K562 (cell line): ENCODE data around the gene ABRAXAS1. TPM values are rescaled to one million over a fixed set of nuclear protein-coding genes. Genes with fewer than 3 reads are reported as not detected.
A peak's percentile ranks its signal among the peaks of the same experiment; 100 is the strongest.

ENCODE experiments used
- ATAC-seq: fragments of 200-7000 bp; cut with Tn5 transposase; 3 replicates; pipeline ENCODE4 v1.9.1; 2020; ENCODE audit warnings: moderate library complexity
- Bru-seq: library from RNA; stranded (reverse); fragments of 400-500 nt; gene quantifications from one replicate; lab custom pipeline; 2021; lab: Mats Ljungman, UMichigan
- BruChase-seq, 2 experiments: library from RNA; stranded (reverse); fragments of 400-500 nt; gene quantifications; one replicate each; lab custom pipeline; 2021; lab: Mats Ljungman, UMichigan
- BruUV-seq: library from RNA; stranded (reverse); fragments of 400-500 nt; replicated peaks from 2 replicates; lab custom pipeline; 2021; lab: Mats Ljungman, UMichigan
- CTCF ChIA-PET: fragments of 300-600 bp; formaldehyde crosslinking; extraction: SDS; loops from one replicate; lab custom pipeline; 2021; ENCODE audit warnings: low intra/inter-chr PET ratio; lab: Yijun Ruan, JAX
- POLR2A ChIA-PET: fragments of 300-600, 350-650 bp; sonication (Branson Sonifier 250); formaldehyde crosslinking; extraction: SDS; loops from one replicate; lab custom pipeline; 2021; ENCODE audit warnings: antibody characterized with exemption, inconsistent platforms; lab: Yijun Ruan, JAX
- DNase-seq, 4 experiments: peaks; one replicate each; pipeline versions ENCODE4 v3.0.0 to v3.0.0-alpha.2; 2011 to 2018; ENCODE audit warnings: low spot score in 3 of 4, mixed read lengths in 3 of 4; ENCODE audit errors: extremely low read depth in 1 of 4
- FAIRE-seq: peaks from 2 replicates; lab custom pipeline; 2011; peaks lifted over from hg19 to GRCh38; lab: Jason Lieb, UNC
- H2AFZ ChIP-seq: 2 replicates; pipeline ENCODE4 v1.6.0; 2011; ENCODE audit warnings: low read depth, low read length, control low read depth, inconsistent platforms
- H3K27ac ChIP-seq: fragments of 200-600 bp; 3 replicates; pipeline ENCODE4 v1.8.0; 2011; ENCODE audit warnings: low read depth, mild to moderate bottlenecking, control low read depth, inconsistent platforms, low read length, moderate library complexity, mixed read lengths; ENCODE audit errors: extremely low read depth
- H3K27me3 ChIP-seq, 2 experiments: fragments of 300-600 bp in 1 of 2; 2 replicates in 1 of 2; 3 replicates in 1 of 2; pipeline versions ENCODE4 v1.6.0 to v1.8.0; 2011; ENCODE audit warnings: inconsistent platforms in 2 of 2, low read length in 2 of 2, mild to moderate bottlenecking in 1 of 2, mixed read lengths in 1 of 2, moderate library complexity in 1 of 2; ENCODE audit not compliant: control insufficient read depth in 2 of 2, insufficient read depth in 2 of 2
- H3K36me3 ChIP-seq: fragments of 300-600 bp; 3 replicates; pipeline ENCODE4 v1.8.0; 2011; ENCODE audit warnings: mild to moderate bottlenecking, low read length, inconsistent platforms; ENCODE audit not compliant: control insufficient read depth, insufficient read depth
- H3K4me1 ChIP-seq, 2 experiments: fragments of 200-600 bp in 1 of 2; replicated peaks in 1 of 2; 2 replicates in 1 of 2; 3 replicates in 1 of 2; pipeline versions ENCODE4 v1.5.1 to v1.8.0; 2011; ENCODE audit warnings: inconsistent platforms in 2 of 2, low read length in 2 of 2, mild to moderate bottlenecking in 1 of 2, mixed read lengths in 1 of 2, moderate library complexity in 1 of 2; ENCODE audit not compliant: control insufficient read depth in 2 of 2, insufficient read depth in 2 of 2
- H3K4me2 ChIP-seq: 2 replicates; pipeline ENCODE4 v1.6.1; 2011; ENCODE audit warnings: low read length, control low read depth, inconsistent platforms, mixed read lengths; ENCODE audit not compliant: insufficient read depth
- H3K4me3 ChIP-seq: fragments of 200-600 bp; sonication (generic), shearing (Covaris generic); 2 replicates; pipeline ENCODE4 v1.5.1; 2016; ENCODE audit warnings: control low read depth, inconsistent platforms
- H3K79me2 ChIP-seq: fragments of 200-600 bp; 3 replicates; pipeline ENCODE4 v1.8.0; 2011; ENCODE audit warnings: low read length, inconsistent platforms; ENCODE audit not compliant: control insufficient read depth, insufficient read depth
- H3K9ac ChIP-seq, 2 experiments: 2 replicates each; pipeline versions ENCODE4 v1.6.0 to v1.6.1; 2011; ENCODE audit warnings: low read depth in 2 of 2, low read length in 2 of 2, control low read depth in 1 of 2, inconsistent platforms in 1 of 2, mild to moderate bottlenecking in 1 of 2, mixed read lengths in 1 of 2; ENCODE audit not compliant: insufficient read depth in 1 of 2
- H3K9me1 ChIP-seq: one replicate; pipeline ENCODE4 v1.6.0; 2011; ENCODE audit warnings: inconsistent platforms, mild to moderate bottlenecking, low read length, moderate library complexity; ENCODE audit not compliant: control insufficient read depth, insufficient read depth
- H3K9me3 ChIP-seq: replicated peaks from 2 replicates; pipeline ENCODE4 v1.5.1; 2011; ENCODE audit warnings: low read depth, low read length, inconsistent platforms; ENCODE audit not compliant: control insufficient read depth, insufficient read depth
- H4K20me1 ChIP-seq: replicated peaks from 2 replicates; pipeline ENCODE4 v1.6.1; 2011; ENCODE audit warnings: low read length, inconsistent platforms, mixed read lengths; ENCODE audit not compliant: control insufficient read depth, insufficient read depth
- BCL6 ChIP-seq: fragments of 250-450 bp; sonication (Bioruptor Pico); IDR thresholded peaks from 2 replicates; pipeline ENCODE4 v1.4.0; 2020
- CHD1 ChIP-seq: fragments of 200-600 bp; sonication (generic); IDR thresholded peaks from one replicate; pipeline ENCODE4 v1.6.1; 2012; ENCODE audit warnings: mild to moderate bottlenecking, moderate library complexity, low read length, inconsistent platforms
- LCOR ChIP-seq: sonication (generic); formaldehyde crosslinking; IDR thresholded peaks from 2 replicates; pipeline ENCODE4 v1.8.0; 2022; ENCODE audit warnings: mild to moderate bottlenecking, missing genetic modification reagents
- MCM7 ChIP-seq, 2 experiments: fragments of 450-650 bp; IDR thresholded peaks; 2 replicates each; pipeline ENCODE4 v1.6.1; 2016 to 2018
- MECOM ChIP-seq: fragments of 250-450 bp; sonication (Bioruptor Pico); IDR thresholded peaks from 2 replicates; pipeline ENCODE4 v1.8.0; 2022; ENCODE audit warnings: inconsistent platforms
- MYC ChIP-seq, 2 experiments: fragments of 250-450 bp in 1 of 2; sonication (Bioruptor Pico) in 1 of 2; IDR thresholded peaks; 2 replicates each; pipeline versions ENCODE4 v1.5.1 to v1.6.1; 2012 to 2021; ENCODE audit warnings: low read depth in 2 of 2, borderline replicate concordance in 1 of 2, improper control_type of control experiment in 1 of 2, low read length in 1 of 2, mild to moderate bottlenecking in 1 of 2, moderate library complexity in 1 of 2
- PHF20 ChIP-seq: fragments of 450-650 bp; IDR thresholded peaks from 2 replicates; pipeline ENCODE4 v1.6.1; 2018; ENCODE audit not compliant: partially characterized antibody
- RFX1 ChIP-seq: fragments of 450-650 bp; IDR thresholded peaks from 2 replicates; pipeline ENCODE4 v1.6.1; 2016; ENCODE audit warnings: mild to moderate bottlenecking, moderate library complexity
- RNF2 ChIP-seq: sonication (generic); IDR thresholded peaks from 2 replicates; pipeline ENCODE4 v1.6.1; 2016
- THRA ChIP-seq: fragments of 450-650 bp; IDR thresholded peaks from 2 replicates; pipeline ENCODE4 v1.6.1; 2017; ENCODE audit warnings: mild to moderate bottlenecking, moderate library complexity
- U2AF1 ChIP-seq: fragments of 200-400 bp; formaldehyde crosslinking; optimal IDR thresholded peaks from 2 replicates; pipeline ENCODE3; 2017; ENCODE audit warnings: mild to moderate bottlenecking, low read depth, low read length, moderate library complexity
- ZNF280B ChIP-seq: fragments of 250-450 bp; sonication (Bioruptor Pico); IDR thresholded peaks from 2 replicates; pipeline ENCODE4 v1.5.1; 2021; ENCODE audit warnings: mild to moderate bottlenecking
- WGBS: fragments of 100-300 bp; shearing (Covaris generic); methylation state at CpG from one replicate; pipeline ENCODE4 v1.1.6; 2016; ENCODE audit warnings: low coverage, mixed read lengths; ENCODE audit not compliant: insufficient coverage; ENCODE audit errors: missing lambda C conversion rate; 5-methylcytosine and 5-hydroxymethylcytosine counted together
- in situ Hi-C: fragments of 300-500 bp; cut with MboI; formaldehyde crosslinking; loops from 4 replicates; pipeline ENCODE4 v1.15.0; 2018; ENCODE audit warnings: inconsistent platforms, mixed read lengths
- intact Hi-C: fragments of 100-400 bp; cut with micrococcal nuclease; formaldehyde crosslinking; loops from 2 replicates; pipeline ENCODE4 v1.14.2; 2022
- long read RNA-seq, 3 experiments: library from polyadenylated mRNA in 2 of 3; library from RNA in 1 of 3; unstranded in 2 of 3; stranded (forward) in 1 of 3; transcript quantifications; one replicate each; pipeline ENCODE4 v2.0.0, GENCODE V29; 2019 to 2022
- polyA minus RNA-seq, 3 experiments: library from RNA; depleted of rRNA, polyadenylated mRNA; stranded (reverse); fragments of >200 nt; gene quantifications; 2 replicates each; pipeline ENCODE4 v1.2.3, GENCODE V29; 2011
- polyA plus RNA-seq, 8 experiments: library from polyadenylated mRNA; depleted of rRNA in 4 of 8; stranded (reverse) in 5 of 8; unstranded in 3 of 8; fragments of >200 nt; fragmentation: Nextera tagmentation in 2 of 8; fragmentation: Illumina TruSeq in 1 of 8; extraction: Ambion mirVana in 2 of 8; extraction: Trizol in 1 of 8; gene quantifications; 2 replicates each; pipeline versions ENCODE4 v1.2.1 to v1.2.3, GENCODE V29; 2011 to 2014; ENCODE audit warnings: inconsistent platforms in 1 of 8, missing spikeins in 1 of 8
- total RNA-seq, 7 experiments: library from RNA; depleted of rRNA in 6 of 7; stranded (reverse); fragments of >200 nt in 6 of 7; fragmentation: Illumina TruSeq in 2 of 7; extraction: Trizol in 2 of 7; gene quantifications; 2 replicates each; pipeline versions ENCODE4 v1.2.1 to v1.2.3, GENCODE V29; 2011 to 2021; ENCODE audit warnings: low replicate concordance in 1 of 7

ABRAXAS1 gene
- total RNA-seq (2011; cell fraction: chromatin; rRNA removed; ENCODE audit: low replicate concordance): 14.8 and 37.7 TPM in 2 replicates
- 19.7 and 26.7 TPM in 2 replicates for total RNA-seq (2011; cell fraction: nucleolus; rRNA removed)
- 29.8 and 51.8 TPM in 2 replicates for total RNA-seq (2011; cell fraction: nucleoplasm; rRNA removed)
- total RNA-seq (2014; rRNA removed): 18.4 and 27.0 TPM in 2 replicates
- 22.4 and 26.0 TPM in 2 replicates for total RNA-seq (2014; rRNA removed; fragmentation: Illumina TruSeq; extraction: Trizol)
- total RNA-seq (2015; rRNA removed; fragmentation: Illumina TruSeq; extraction: Trizol): 17.9 and 22.1 TPM in 2 replicates
- 27.6 and 30.9 TPM in 2 replicates for total RNA-seq (2021)
- polyA plus RNA-seq (2011; rRNA removed): 43.2 and 48.3 TPM in 2 replicates
- 7.0 and 20.7 TPM in 2 replicates for polyA plus RNA-seq (2011; cell fraction: cytosol; rRNA removed)
- 13.5 and 17.7 TPM in 2 replicates for polyA plus RNA-seq (2011; cell fraction: nucleus; rRNA removed)
- 23.7 and 59.5 TPM in 2 replicates for polyA plus RNA-seq (2012)
- polyA plus RNA-seq (2014; fragmentation: Illumina TruSeq; extraction: Trizol): 37.6 and 37.7 TPM in 2 replicates
- 10 to 100 TPM; 10.8 to 13.7 TPM for polyA plus RNA-seq (2014; fragmentation: Nextera tagmentation; extraction: Ambion mirVana)
- polyA plus RNA-seq (2014; rRNA removed): 20.6 and 32.9 TPM in 2 replicates
- polyA minus RNA-seq (2011; rRNA and poly(A)+ RNA removed): 45.2 and 54.5 TPM in 2 replicates
- 20.3 and 21.8 TPM in 2 replicates for polyA minus RNA-seq (2011; cell fraction: cytosol; rRNA and poly(A)+ RNA removed)
- polyA minus RNA-seq (2011; cell fraction: nucleus; rRNA and poly(A)+ RNA removed): 20.1 and 30.0 TPM in 2 replicates
- Bru-seq, nascent RNA: percentile 80 among the genes with signal in this experiment
- BruChase-seq, experiment 1, labeled RNA remaining after a 2-hour chase: percentile 76 among the genes with signal in this experiment
- percentile 70 among the genes with signal in this experiment for BruChase-seq, experiment 2, labeled RNA remaining after a 6-hour chase
- long read RNA-seq, experiment 1, full-length matches to known transcripts: 69 of 143 reads
- long read RNA-seq, experiment 1, partial matches to known transcripts: 14 of 143 reads
- long read RNA-seq, experiment 1, other reads (novel, unspliced or antisense): 60 of 143 reads
- long read RNA-seq, experiment 2, full-length matches to known transcripts: 6 of 41 reads
- long read RNA-seq, experiment 2, partial matches to known transcripts: 3 of 41 reads
- long read RNA-seq, experiment 2, other reads (novel, unspliced or antisense): 32 of 41 reads
- long read RNA-seq, experiment 3, full-length matches to known transcripts: 43 of 63 reads
- long read RNA-seq, experiment 3, partial matches to known transcripts: 3 of 63 reads
- long read RNA-seq, experiment 3, other reads (novel, unspliced or antisense): 17 of 63 reads

- H3K27ac ChIP-seq: peak within 1 kb of the TSS; percentile 81
- H2AFZ ChIP-seq: peak within 1 kb of the TSS; percentile 92
- 1% methylated on average over 47 of the region's 93 CpGs for WGBS
- H3K4me2 ChIP-seq: peak within 1 kb of the TSS; percentile 91
- peak within 1 kb of the TSS; percentile 67 for H3K4me3 ChIP-seq
- H3K79me2 ChIP-seq: peaks cover 21% of the 10 kb centered on the region
- in situ Hi-C loops (no loop called here), intact Hi-C loops (no loop called here)
- no peak for FAIRE-seq
- no peaks in the 10 kb centered on the region for H3K27me3 ChIP-seq
- H3K9ac ChIP-seq: peak within 1 kb of the TSS; percentile 70 to 92
- H3K4me1 ChIP-seq: peaks cover 12 to 30% of the 10 kb centered on the region in 2 experiments
- no peaks in the 10 kb centered on the region for H4K20me1 ChIP-seq
- TSS peak; percentile 71 for BruUV-seq
- ChIA-PET CTCF (no interaction called here), POLR2A (interaction anchor here (0.8 kb wide), 1 partner anchor 21 kb away, joined by 3 read pairs; no protein-coding TSS in a partner anchor)
- ATAC-seq: peak; percentile 93
- no peaks in the 10 kb centered on the region for H3K9me1 ChIP-seq
- H3K9me3 ChIP-seq: no peaks in the 10 kb centered on the region
- peaks cover 8% of the 10 kb centered on the region; the same call in 1 of the 3 replicates for H3K36me3 ChIP-seq
- peak; percentile 97 to 98 (median 97) for DNase-seq
- TF ChIP-seq CHD1 (peak; percentile 82), ZNF280B (no peak), MYC (IDR thresholded peaks at IDR 0.05; ENCODE audit: low read depth, low read length) (peak; percentile 68), MYC (CRISPR knock-in tag; IDR thresholded peaks at IDR 0.05; ENCODE audit: borderline replicate concordance, low read depth) (no peak), RFX1 (no peak), PHF20 (peak; percentile 57), MCM7 (IDR thresholded peaks at IDR 0.05) (no peak), MECOM (CRISPR knock-in tag) (no peak), LCOR (CRISPR knock-in tag) (0 out of 2 replicates have a peak, but pooled peaks have one; percentile 73), THRA (no peak), BCL6 (CRISPR knock-in tag) (peak; percentile 28; the same call in 1 of the 2 replicates), RNF2 (peak; percentile 87), U2AF1 (no peak)
Measured at GRCh38 chr4:83484500-83485461, at the start of gene ABRAXAS1. TSS of gene ABRAXAS1 (minus strand) at chr4:83485100. CDS start at chr4:83485072, 28 bp downstream.
